Articular chondrocyte of knee joint (primary cell): Measurements from ENCODE around the gene ZNF195. TPM values are rescaled to one million over a fixed set of nuclear protein-coding genes. Genes with fewer than 3 reads are reported as not detected.

Source experiments
- small RNA-seq: library from RNA; depleted of rRNA; stranded (forward); fragments of <200 nt; gene quantifications from one replicate; pipeline ENCODE3, GENCODE V24; 2012
- total RNA-seq: library from RNA; depleted of rRNA; stranded (reverse); fragments of >200 nt; gene quantifications from 2 replicates; pipeline ENCODE4 v1.2.3, GENCODE V29; 2012

The ZNF195 gene
- 12.2 and 15.5 TPM in 2 replicates for total RNA-seq

DNA sequence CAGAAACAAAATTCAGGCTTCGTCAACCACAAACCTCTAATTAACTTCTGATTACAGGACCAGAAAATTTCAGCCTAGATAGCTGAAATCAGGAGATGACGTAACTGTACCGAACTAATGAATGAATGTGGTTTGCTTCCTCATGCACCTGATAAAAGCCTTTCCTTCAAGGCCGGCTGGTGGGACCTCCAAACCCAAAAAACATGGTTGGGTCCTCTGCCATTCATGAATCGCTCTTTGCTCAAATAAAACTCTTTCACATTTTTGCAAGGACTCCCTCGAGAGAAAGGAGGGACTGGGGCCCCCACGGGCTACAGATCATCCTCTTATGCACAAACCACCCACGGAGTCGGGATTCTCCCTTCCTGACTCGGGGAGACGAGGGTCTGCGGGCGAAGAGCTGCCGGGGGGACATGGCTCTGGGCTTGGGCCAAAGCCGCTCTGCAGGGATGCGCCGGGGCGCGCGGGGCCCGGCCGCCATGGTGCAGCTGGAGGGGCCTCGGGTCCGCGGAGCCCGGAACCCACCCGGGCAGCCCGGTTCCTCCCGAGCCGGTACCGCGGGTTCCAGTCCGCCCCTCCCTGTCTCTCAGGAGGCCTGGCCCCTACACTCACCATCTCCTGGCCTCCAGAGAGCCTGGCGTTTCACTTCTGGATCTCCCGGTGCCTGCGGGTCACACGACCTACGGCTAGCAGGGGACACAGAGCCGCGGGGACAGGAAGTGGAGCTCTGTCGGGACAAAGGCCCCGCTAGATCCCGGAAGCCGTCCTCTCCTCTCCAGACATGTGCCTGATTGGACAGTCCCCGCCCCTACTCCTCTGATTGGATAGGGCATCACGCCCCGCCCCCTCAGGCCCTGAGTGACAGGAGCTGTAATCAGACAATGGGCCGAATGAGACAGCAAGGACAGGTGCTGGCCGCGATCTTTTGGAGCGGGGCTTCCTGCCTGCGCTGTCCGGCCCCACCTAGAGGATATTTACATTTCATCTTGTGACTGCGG is at the start of gene ZNF195:
TSS of gene ZNF195 (minus strand) at position 721 of the 998 bp plus-strand sequence. CDS start at position 615, 106 bp downstream.

Small RNAs within 50 kb of the gene (small RNA-seq; reads per million reads assigned to genes)
- gene AC123788.2, result not detected

Other genes with a start within 250 kb of the ZNF195 start
- 42.9 and 48.1 TPM in 2 replicates for gene OSBPL5, start 213.8 kb downstream of the ZNF195 start, total RNA-seq
- not detected in 2 replicates for gene MRGPRG, start 160.3 kb downstream of the ZNF195 start, total RNA-seq
- gene MRGPRE, start 146.7 kb downstream of the ZNF195 start, total RNA-seq, result 0.54 and 0.78 TPM in 2 replicates